Panc1 (cell line): ENCODE measurements around the gene ESR1.

Experiments used
- POLR2AphosphoS5 ChIP-seq: IDR thresholded peaks from 2 replicates; pipeline ENCODE4 v1.6.1; 2012; ENCODE audit warnings: mild to moderate bottlenecking, low read depth, low read length, moderate library complexity
- SIN3A ChIP-seq: IDR thresholded peaks from 2 replicates; pipeline ENCODE4 v1.6.1; 2012; ENCODE audit warnings: low read depth, mild to moderate bottlenecking, low read length, moderate library complexity, borderline replicate concordance; ENCODE audit not compliant: insufficient read depth
- TCF7L2 ChIP-seq: IDR thresholded peaks from 2 replicates; pipeline ENCODE4 v1.6.1; 2011; ENCODE audit warnings: mild to moderate bottlenecking, low read depth, low read length, inconsistent platforms
- TF ChIP-seq, protein P1 (sequence below): fragments of 450-650 bp; IDR thresholded peaks from 2 replicates; pipeline ENCODE4 v1.5.1; 2017; ENCODE audit warnings: mild to moderate bottlenecking
- TF ChIP-seq, protein P2 (sequence below), 2 experiments: IDR thresholded peaks; 2 replicates each; pipeline ENCODE4 v1.6.1; 2011 to 2012; ENCODE audit warnings: low read depth in 2 of 2, control low read depth in 1 of 2, low read length in 1 of 2, mild to moderate bottlenecking in 1 of 2, moderate library complexity in 1 of 2; ENCODE audit not compliant: insufficient read depth in 1 of 2

DNA sequence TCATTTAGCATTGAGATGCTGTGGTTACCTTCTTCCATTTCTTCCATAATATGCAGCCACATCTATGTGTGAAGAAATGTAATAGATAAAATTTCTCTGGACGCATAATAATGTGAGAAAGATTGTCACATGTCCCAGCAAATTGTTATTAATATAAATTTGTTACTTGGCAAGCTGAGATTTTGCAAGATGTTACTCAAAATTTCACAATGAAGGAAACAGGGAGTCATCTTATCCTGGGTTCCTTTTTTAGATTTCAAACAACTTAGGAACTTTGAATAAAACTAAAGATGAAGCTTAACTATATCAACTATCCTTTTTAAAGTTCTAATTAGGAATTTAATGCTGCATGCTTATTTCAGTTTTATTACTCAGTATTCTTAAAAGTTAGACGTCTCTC is 3.6 kb downstream of the ESR1 start:
- TF ChIP-seq, protein P1, sequence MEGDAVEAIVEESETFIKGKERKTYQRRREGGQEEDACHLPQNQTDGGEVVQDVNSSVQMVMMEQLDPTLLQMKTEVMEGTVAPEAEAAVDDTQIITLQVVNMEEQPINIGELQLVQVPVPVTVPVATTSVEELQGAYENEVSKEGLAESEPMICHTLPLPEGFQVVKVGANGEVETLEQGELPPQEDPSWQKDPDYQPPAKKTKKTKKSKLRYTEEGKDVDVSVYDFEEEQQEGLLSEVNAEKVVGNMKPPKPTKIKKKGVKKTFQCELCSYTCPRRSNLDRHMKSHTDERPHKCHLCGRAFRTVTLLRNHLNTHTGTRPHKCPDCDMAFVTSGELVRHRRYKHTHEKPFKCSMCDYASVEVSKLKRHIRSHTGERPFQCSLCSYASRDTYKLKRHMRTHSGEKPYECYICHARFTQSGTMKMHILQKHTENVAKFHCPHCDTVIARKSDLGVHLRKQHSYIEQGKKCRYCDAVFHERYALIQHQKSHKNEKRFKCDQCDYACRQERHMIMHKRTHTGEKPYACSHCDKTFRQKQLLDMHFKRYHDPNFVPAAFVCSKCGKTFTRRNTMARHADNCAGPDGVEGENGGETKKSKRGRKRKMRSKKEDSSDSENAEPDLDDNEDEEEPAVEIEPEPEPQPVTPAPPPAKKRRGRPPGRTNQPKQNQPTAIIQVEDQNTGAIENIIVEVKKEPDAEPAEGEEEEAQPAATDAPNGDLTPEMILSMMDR = no peak
- TF ChIP-seq POLR2AphosphoS5 (no peak), TCF7L2 (no peak), SIN3A (no peak)
- TF ChIP-seq, protein P2, sequence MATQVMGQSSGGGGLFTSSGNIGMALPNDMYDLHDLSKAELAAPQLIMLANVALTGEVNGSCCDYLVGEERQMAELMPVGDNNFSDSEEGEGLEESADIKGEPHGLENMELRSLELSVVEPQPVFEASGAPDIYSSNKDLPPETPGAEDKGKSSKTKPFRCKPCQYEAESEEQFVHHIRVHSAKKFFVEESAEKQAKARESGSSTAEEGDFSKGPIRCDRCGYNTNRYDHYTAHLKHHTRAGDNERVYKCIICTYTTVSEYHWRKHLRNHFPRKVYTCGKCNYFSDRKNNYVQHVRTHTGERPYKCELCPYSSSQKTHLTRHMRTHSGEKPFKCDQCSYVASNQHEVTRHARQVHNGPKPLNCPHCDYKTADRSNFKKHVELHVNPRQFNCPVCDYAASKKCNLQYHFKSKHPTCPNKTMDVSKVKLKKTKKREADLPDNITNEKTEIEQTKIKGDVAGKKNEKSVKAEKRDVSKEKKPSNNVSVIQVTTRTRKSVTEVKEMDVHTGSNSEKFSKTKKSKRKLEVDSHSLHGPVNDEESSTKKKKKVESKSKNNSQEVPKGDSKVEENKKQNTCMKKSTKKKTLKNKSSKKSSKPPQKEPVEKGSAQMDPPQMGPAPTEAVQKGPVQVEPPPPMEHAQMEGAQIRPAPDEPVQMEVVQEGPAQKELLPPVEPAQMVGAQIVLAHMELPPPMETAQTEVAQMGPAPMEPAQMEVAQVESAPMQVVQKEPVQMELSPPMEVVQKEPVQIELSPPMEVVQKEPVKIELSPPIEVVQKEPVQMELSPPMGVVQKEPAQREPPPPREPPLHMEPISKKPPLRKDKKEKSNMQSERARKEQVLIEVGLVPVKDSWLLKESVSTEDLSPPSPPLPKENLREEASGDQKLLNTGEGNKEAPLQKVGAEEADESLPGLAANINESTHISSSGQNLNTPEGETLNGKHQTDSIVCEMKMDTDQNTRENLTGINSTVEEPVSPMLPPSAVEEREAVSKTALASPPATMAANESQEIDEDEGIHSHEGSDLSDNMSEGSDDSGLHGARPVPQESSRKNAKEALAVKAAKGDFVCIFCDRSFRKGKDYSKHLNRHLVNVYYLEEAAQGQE (IDR thresholded peaks at IDR 0.05; ENCODE audit: insufficient read depth in 1 of 2, low read depth in 2 of 2, low read length in 1 of 2) = no peak
